GM13977 (cell line): ENCODE measurements around the gene ALDH5A1.
A peak's percentile ranks its signal among the peaks of the same experiment; 100 is the strongest.

ENCODE experiments used
- DNase-seq: peaks from one replicate; pipeline ENCODE4 v3.0.0; 2012; ENCODE audit warnings: low spot score
- in situ Hi-C: fragments of 300-500 bp; cut with MboI; formaldehyde crosslinking; loops from one replicate; pipeline ENCODE4 v1.12.0; 2022; ENCODE audit warnings: low sequenced_read_pairs, low pct_unique_long_range_greater_than_20kb, mixed read lengths, inconsistent platforms; ENCODE audit not compliant: unreplicated experiment
- TF ChIP-seq, protein P1 (sequence below): IDR thresholded peaks from 2 replicates; pipeline ENCODE4 v1.5.1; 2012; ENCODE audit warnings: mild to moderate bottlenecking, control low read depth; ENCODE audit not compliant: insufficient read depth; ENCODE audit errors: extremely low read depth, missing control alignments

ALDH5A1 gene

DNA sequence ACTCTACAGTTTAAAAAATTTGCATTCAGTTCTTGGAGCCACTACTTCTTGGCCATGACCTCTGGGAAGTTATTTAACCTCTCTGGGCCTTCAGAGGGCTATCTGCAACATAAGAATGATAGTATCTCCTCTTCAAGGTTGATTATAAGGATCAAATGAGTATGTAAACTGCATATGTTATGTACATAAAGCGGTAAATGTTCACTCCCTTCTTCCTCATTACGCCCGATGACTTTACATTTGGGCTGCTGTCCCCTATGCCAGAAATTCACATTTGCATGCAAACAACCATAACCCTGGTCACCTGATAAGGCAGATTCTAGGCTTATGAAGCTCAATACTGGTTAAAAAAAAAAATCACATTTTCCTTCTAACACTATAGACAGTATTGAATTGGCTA is 50.4 kb downstream of the ALDH5A1 start:
- no peak for DNase-seq
- in situ Hi-C loops: no loop called here
- TF ChIP-seq, protein P1, sequence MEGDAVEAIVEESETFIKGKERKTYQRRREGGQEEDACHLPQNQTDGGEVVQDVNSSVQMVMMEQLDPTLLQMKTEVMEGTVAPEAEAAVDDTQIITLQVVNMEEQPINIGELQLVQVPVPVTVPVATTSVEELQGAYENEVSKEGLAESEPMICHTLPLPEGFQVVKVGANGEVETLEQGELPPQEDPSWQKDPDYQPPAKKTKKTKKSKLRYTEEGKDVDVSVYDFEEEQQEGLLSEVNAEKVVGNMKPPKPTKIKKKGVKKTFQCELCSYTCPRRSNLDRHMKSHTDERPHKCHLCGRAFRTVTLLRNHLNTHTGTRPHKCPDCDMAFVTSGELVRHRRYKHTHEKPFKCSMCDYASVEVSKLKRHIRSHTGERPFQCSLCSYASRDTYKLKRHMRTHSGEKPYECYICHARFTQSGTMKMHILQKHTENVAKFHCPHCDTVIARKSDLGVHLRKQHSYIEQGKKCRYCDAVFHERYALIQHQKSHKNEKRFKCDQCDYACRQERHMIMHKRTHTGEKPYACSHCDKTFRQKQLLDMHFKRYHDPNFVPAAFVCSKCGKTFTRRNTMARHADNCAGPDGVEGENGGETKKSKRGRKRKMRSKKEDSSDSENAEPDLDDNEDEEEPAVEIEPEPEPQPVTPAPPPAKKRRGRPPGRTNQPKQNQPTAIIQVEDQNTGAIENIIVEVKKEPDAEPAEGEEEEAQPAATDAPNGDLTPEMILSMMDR: no peak

DNA sequence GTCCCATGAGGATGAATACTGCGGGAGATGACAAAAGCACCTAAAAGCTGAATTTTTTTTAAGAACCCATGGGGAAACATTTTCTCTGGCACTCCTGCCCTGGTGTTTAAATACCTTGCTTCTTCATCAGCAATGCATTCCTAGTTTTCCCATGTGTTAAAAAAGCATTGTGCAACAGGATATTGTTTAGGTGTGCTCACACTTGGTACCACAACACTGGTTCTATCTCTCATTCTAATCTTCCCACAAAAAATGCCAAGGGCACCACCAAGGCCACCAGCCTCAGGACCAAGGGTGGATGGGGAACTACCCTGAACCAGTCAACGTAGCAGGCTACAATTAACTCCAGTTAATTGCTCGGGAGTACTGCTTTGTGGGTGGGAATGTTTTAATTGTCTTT is 50.9 kb downstream of the ALDH5A1 start:
- no peak for DNase-seq
- TF ChIP-seq, protein P1: no peak
- in situ Hi-C loops: no loop called here

DNA sequence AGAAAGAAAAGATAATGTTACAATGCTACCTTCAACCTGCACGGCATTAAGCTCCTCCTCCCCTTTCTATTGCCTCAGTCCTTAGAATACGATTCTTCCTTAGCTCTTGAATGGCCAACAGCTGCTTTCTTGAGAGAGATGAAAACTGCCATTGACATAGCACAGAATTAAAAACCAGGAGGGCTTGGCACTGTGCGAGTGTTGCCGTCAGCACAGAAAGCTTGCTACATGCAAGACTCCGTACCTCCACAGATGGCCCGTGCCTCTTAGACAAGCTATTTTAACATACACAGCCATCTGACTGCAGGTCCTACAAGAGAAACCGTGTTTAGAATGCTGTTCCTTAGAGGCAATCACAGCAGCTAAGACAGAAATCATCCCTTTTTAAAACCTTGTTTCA is 51.7 kb downstream of the ALDH5A1 start:
- DNase-seq: no peak
- in situ Hi-C loops: no loop called here
- TF ChIP-seq, protein P1: no peak

DNA sequence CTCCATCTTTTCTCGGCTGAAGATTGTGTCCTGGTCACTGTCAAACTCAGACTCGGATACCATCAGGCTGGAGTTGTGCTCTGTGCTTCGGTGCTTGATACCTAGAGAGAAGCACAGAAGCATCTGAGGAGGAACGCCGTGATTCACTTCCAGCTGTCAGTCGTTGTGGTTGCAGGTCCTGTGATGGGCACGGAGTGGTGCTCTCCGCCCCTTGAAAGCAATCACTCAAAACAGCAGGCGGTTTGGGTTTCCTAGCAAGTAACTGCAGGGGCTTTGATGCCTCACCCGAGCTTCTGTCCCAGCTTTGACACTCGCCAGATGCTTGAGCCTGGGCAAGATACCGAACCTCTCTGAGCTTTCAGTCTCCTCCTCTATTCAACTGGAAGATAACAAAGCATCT is 52.5 kb downstream of the ALDH5A1 start:
- DNase-seq: peak; percentile 17
- TF ChIP-seq, protein P1: peak; percentile 39
- in situ Hi-C loops: no loop called here

DNA sequence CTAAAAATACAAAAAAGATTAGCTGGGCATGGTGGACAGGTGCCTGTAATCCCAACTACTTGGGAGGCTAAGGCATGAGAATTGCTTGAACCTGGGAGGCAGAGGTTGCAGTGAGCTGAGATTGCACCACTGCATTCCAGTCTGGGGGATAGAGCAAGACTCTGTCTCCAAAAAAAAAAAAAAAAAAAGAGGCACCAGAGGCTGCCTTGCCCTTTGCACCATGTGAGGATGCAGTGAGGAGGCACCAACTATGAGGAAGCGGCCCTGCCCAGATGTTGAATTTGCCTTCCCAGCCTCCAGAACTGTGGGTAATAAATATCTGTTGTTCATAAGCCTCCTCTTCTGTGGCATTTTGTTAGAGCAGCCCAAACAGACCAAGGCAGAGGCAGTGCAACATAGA is 54.4 kb downstream of the ALDH5A1 start:
- TF ChIP-seq, protein P1: no peak
- DNase-seq: no peak
- in situ Hi-C loops: no loop called here

DNA sequence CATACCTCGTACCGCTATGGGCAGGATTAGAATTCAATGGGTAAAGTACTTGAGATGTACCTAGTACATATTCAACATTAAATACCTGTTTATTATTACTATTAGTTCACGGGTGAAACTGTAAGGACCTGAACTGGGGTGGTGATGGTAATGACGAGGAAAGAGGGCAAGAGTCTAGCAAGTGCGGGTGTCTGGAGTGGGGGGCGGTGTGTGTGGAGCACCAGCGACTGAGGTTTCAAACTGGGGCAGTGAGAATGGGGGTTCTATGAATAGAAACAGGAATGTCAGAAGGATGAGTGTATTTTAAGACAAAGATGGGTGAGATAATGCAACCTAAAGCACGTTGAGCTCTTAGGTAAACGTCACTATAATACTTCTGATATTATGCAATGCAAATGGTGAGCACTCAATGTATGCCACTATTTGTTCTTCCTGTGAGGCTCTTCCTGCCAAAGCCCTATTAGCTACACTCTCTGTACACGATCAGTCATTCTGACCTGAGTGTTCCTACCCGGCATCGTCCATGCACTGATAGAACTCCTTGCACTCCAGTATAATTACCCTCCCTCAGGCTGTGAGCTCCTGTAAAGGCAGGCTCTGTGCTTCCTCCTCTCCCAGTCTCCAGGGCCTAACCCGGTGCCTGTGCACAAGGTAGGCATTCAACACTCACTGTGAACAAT is 55.0 kb downstream of the ALDH5A1 start:
- no peak for DNase-seq
- in situ Hi-C loops: no loop called here
- TF ChIP-seq, protein P1: no peak
